Hepatocyte (in vitro differentiated cells): Measurements from ENCODE around the gene MPZL1.

Experiments
- EZH2 ChIP-seq: fragments of 200-600 bp; sonication (generic); IDR thresholded peaks from 2 replicates; pipeline ENCODE4 v1.6.1; 2016; ENCODE audit warnings: antibody characterized with exemption, mild to moderate bottlenecking, borderline replicate concordance
- TF ChIP-seq, protein P1 (sequence below): fragments of 200-600 bp; sonication (generic); IDR thresholded peaks from 2 replicates; pipeline ENCODE4 v1.5.1; 2016; ENCODE audit warnings: antibody characterized with exemption, mild to moderate bottlenecking; ENCODE audit not compliant: poor library complexity

DNA sequence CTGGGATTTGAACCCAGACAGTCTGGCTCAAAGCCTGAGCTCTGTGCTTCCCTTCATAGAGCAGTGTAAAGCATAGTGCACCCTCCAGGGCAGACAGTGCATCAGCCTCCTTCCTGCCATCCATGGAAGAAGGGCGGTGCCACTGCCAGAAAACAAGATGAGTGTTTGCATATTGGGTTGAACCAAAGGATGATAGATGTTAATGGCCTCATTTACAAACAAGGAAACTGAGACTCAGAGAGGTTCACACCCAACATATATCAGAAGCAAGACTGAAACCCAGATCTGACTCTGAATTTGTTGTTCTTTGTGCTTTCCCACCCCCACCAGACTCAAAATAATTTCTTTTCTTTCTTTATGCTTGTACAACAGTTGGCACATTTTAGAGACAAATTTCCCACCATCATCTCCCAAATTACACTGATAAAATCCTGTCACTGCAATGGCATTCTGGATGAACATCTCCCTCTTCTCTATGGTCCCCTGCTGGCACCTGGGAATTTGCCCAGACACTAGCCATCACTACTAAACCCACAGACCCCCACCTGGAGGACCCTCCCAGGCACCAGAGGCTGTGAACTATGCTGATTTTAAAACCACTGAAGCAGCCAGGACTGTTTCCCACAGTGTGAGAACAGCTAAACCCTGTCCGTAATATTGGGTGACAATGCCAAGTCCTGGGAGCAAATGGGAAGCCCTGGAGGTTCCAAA lies 45.4 kb upstream of the MPZL1 start:
- TF ChIP-seq, protein P1, sequence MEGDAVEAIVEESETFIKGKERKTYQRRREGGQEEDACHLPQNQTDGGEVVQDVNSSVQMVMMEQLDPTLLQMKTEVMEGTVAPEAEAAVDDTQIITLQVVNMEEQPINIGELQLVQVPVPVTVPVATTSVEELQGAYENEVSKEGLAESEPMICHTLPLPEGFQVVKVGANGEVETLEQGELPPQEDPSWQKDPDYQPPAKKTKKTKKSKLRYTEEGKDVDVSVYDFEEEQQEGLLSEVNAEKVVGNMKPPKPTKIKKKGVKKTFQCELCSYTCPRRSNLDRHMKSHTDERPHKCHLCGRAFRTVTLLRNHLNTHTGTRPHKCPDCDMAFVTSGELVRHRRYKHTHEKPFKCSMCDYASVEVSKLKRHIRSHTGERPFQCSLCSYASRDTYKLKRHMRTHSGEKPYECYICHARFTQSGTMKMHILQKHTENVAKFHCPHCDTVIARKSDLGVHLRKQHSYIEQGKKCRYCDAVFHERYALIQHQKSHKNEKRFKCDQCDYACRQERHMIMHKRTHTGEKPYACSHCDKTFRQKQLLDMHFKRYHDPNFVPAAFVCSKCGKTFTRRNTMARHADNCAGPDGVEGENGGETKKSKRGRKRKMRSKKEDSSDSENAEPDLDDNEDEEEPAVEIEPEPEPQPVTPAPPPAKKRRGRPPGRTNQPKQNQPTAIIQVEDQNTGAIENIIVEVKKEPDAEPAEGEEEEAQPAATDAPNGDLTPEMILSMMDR = no peak
- TF ChIP-seq EZH2 = no peak
